ENCODE results near the gene PGR. TPM values are rescaled to one million over a fixed set of nuclear protein-coding genes. Genes with fewer than 3 reads are reported as not detected.

The PGR gene
- total RNA-seq, 1 donor from 2014 or later: not detected

- H3K27ac Mint-ChIP-seq (ENCODE audit: unreplicated experiment): no peak overlapping the region
- no peak for TF ChIP-seq CTCF (IDR thresholded peaks at IDR 0.05; ENCODE audit: unreplicated experiment)
- no peaks in the 10 kb centered on the region for H3K4me1 Mint-ChIP-seq (ENCODE audit: unreplicated experiment)
These were observed 26.2 kb downstream of the PGR start for GRCh38 chr11:101103433-101103832.

GRCh38 chr11:101100601-101101000 lies 29.0 kb downstream of the PGR start:
- H3K4me1 Mint-ChIP-seq (ENCODE audit: unreplicated experiment): no peaks in the 10 kb centered on the region
- no peak overlapping the region for H3K4me3 Mint-ChIP-seq (ENCODE audit: unreplicated experiment)
- DNase-seq (ENCODE audit: low spot score): no peak
- H3K9me3 Mint-ChIP-seq (ENCODE audit: unreplicated experiment): no peaks in the 10 kb centered on the region
- no peaks in the 10 kb centered on the region for H3K36me3 Mint-ChIP-seq (ENCODE audit: low read depth, unreplicated experiment)
- H3K27me3 Mint-ChIP-seq (ENCODE audit: unreplicated experiment): peaks cover 3% of the 10 kb centered on the region
- H3K27ac Mint-ChIP-seq (ENCODE audit: unreplicated experiment): no peak overlapping the region
- TF ChIP-seq CTCF (IDR thresholded peaks at IDR 0.05; ENCODE audit: unreplicated experiment): no peak

More at GRCh38 chr11:101103433-101103832, 26.2 kb downstream of the PGR start:
- no peak for DNase-seq (ENCODE audit: low spot score)
- no peaks in the 10 kb centered on the region for H3K36me3 Mint-ChIP-seq (ENCODE audit: low read depth, unreplicated experiment)
- H3K27me3 Mint-ChIP-seq (ENCODE audit: unreplicated experiment): peaks cover 3% of the 10 kb centered on the region
- no peaks in the 10 kb centered on the region for H3K9me3 Mint-ChIP-seq (ENCODE audit: unreplicated experiment)
- no peak overlapping the region for H3K4me3 Mint-ChIP-seq (ENCODE audit: unreplicated experiment)

GRCh38 chr11:101096036-101096704 lies 33.4 kb downstream of the PGR start:
- Mint-ChIP-seq H3K27me3 (ENCODE audit: unreplicated experiment) (no peaks in the 10 kb centered on the region), H3K9me3 (ENCODE audit: unreplicated experiment) (no peaks in the 10 kb centered on the region), H3K36me3 (ENCODE audit: low read depth, unreplicated experiment) (no peaks in the 10 kb centered on the region), H3K4me3 (ENCODE audit: unreplicated experiment) (no peak overlapping the region), H3K4me1 (ENCODE audit: unreplicated experiment) (no peaks in the 10 kb centered on the region), H3K27ac (ENCODE audit: unreplicated experiment) (no peak overlapping the region)
- TF ChIP-seq CTCF (IDR thresholded peaks at IDR 0.05; ENCODE audit: unreplicated experiment): no peak
- no peak for DNase-seq (ENCODE audit: low spot score)

GRCh38 chr11:101091781-101092180 lies 37.8 kb downstream of the PGR start:
- Mint-ChIP-seq H3K36me3 (ENCODE audit: low read depth, unreplicated experiment) (no peaks in the 10 kb centered on the region), H3K9me3 (ENCODE audit: unreplicated experiment) (no peaks in the 10 kb centered on the region), H3K4me3 (ENCODE audit: unreplicated experiment) (no peak overlapping the region), H3K27ac (ENCODE audit: unreplicated experiment) (no peak overlapping the region), H3K4me1 (ENCODE audit: unreplicated experiment) (no peaks in the 10 kb centered on the region), H3K27me3 (ENCODE audit: unreplicated experiment) (no peaks in the 10 kb centered on the region)
- no peak for DNase-seq (ENCODE audit: low spot score)
- TF ChIP-seq CTCF (IDR thresholded peaks at IDR 0.05; ENCODE audit: unreplicated experiment): no peak

GRCh38 chr11:101090679-101091270 lies 38.8 kb downstream of the PGR start:
- DNase-seq (ENCODE audit: low spot score): no peak
- H3K27me3 Mint-ChIP-seq (ENCODE audit: unreplicated experiment): no peaks in the 10 kb centered on the region
- TF ChIP-seq CTCF (IDR thresholded peaks at IDR 0.05; ENCODE audit: unreplicated experiment): no peak
- H3K4me3 Mint-ChIP-seq (ENCODE audit: unreplicated experiment): no peak overlapping the region
- H3K4me1 Mint-ChIP-seq (ENCODE audit: unreplicated experiment): no peaks in the 10 kb centered on the region
- H3K27ac Mint-ChIP-seq (ENCODE audit: unreplicated experiment): no peak overlapping the region
- H3K9me3 Mint-ChIP-seq (ENCODE audit: unreplicated experiment): no peaks in the 10 kb centered on the region
- H3K36me3 Mint-ChIP-seq (ENCODE audit: low read depth, unreplicated experiment): no peaks in the 10 kb centered on the region

All from endothelial cell (in vitro differentiated cells).